Fibroblast of skin of scalp (primary cell): ENCODE results near the gene PRR18.
A peak's percentile ranks its signal among the peaks of the same experiment; 100 is the strongest.

Source experiments
- DNase-seq: peaks from one replicate; pipeline ENCODE4 v3.0.0-alpha.2; 2013

PRR18 gene

DNA sequence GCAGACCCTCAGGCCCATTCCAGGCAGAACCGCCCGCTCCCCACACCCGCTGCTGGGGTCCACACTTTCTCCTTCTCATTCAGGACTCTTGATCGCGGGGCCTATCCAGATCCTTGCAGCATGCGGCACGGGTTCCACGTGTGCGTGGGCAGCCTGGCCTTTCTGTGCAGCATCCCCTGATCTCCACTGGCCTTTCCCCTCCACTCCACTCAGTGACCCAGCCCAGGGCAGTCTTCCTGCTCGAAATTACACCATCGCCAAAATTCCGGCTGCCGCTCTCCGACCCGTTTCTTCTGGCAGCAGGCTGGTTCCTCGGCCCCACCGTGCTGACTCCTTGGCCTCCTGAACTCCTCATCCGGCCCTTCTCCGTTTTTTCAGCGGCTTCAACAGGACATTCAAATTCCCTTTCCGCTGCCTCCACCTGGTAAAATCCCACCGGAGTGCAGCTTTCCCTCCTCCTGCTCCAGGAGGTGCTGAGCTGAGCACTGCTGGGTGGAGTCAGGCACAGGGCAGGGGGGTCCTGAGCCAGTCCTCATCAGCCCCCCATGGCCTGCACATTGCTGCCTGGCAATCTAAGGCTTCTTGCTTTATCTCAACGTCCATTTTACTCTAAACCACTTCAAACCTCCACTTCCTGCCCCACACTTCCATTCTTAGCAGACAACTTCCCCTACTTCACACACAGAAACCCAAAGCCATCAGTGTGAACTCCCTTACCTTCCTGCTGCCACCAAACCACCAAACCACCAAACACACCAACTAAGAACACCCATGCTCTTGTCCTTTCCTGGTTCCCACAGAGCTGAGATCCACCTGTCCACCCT, 25.2 kb upstream of the PRR18 start:
- no peak for DNase-seq

DNA sequence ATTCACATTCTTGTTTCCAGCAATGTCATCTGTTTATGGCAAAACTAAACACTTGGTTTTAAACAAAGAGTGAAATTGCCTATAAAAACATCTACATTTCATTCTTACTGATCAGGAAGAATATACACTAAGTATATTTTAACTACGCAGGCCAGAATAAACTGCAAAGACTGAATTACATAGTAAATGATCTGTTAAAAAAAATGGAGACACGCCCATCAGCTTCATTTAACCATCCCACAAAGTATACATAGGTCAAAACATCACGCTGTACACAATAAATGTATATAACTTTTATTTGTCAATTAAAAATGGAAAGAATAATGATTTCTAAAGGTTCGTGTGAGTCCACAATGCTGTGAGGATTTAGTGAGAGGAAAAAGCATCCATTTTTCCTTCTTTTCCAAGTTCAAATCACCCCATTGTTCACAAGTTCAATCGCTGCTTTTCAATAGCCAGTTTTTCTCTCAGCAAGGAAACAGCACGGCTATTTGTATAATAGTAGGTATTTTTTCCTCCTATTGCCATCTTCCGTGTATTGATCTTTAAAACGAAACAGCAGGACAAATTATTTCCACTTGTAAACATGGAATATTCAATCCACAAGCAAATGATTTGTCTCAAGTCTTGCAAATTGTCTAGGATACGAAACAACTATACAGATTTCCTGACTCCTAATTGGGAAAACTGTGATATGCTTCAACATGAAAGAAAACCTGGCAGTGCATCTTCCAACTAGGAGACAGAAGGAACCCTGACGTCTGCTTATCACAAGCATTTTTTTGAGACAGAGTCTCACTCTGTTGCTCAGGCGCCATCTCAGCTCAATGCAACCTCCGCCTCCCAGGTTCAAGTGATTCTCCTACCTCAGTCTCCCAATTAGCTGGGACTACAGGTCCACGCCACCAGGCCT, 23.6 kb upstream of the PRR18 start:
- DNase-seq: no peak

DNA sequence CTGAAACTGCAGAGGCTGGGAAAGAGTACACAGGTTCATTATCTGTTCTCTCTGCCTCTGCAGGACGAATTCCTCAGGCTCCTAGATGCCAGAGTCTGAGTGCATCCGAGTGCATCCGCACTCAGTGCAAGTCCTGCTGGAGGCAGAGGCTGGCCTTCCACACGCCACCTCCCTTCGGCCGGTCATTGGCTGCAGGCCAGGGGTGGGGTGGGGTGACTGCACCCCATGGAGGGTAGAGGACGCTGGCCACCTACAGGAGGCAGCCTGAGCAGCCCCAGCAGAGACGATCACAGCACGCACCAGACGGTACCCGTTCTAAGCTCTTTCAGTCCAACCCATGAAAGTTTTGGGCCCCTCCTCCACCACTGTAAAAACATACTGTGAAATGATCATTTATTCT, 22.4 kb upstream of the PRR18 start:
- DNase-seq: peak; percentile 11

DNA sequence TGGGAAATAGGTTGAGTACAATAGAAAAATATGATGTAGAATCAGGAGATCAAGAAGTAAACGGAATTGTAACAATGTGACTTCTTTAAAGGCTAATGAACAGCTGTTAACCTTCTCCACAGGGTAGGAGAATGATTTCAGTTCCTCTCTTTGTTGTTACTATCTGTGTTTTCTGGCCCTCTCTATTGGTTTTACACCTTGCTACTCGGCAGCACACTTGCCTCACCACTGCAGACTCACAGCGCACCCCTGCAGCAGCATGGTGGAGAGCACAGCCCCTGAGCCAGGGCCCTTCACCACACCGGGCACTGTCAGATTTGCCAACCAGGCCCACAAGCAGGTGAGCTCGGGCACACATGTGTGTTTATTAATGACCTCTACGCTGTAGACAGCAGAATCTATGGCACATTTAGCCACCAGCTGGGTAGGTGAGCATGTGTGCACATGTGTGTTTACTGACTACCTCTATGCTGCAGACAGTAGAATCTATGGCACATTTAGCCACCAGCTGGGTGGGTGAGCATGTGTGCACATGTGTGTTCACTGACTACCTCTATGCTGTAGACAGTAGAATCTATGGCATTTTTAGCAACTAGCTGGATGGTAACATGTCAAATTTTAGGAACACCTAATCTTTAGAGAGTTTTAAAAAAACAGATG, 17.3 kb upstream of the PRR18 start:
- no peak for DNase-seq

DNA sequence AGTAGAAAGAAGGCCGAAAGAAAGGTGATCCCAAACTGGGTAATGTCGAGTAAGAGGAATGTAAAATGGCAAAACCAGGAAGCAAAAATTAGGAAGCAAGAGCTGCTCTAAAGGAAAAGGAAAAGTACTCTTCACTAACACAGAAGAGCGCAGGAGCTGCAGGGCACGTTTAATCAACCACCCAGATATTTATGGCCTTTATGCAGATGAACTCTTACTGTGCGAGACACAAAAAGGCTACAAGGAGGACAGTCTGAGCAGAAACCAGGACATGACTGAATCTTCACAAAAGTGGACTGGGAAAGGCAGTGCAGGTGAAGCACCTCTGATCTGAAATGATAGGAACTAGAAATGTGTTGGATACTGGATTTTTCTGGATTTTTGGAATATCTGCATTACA, 15.2 kb upstream of the PRR18 start:
- no peak for DNase-seq

DNA sequence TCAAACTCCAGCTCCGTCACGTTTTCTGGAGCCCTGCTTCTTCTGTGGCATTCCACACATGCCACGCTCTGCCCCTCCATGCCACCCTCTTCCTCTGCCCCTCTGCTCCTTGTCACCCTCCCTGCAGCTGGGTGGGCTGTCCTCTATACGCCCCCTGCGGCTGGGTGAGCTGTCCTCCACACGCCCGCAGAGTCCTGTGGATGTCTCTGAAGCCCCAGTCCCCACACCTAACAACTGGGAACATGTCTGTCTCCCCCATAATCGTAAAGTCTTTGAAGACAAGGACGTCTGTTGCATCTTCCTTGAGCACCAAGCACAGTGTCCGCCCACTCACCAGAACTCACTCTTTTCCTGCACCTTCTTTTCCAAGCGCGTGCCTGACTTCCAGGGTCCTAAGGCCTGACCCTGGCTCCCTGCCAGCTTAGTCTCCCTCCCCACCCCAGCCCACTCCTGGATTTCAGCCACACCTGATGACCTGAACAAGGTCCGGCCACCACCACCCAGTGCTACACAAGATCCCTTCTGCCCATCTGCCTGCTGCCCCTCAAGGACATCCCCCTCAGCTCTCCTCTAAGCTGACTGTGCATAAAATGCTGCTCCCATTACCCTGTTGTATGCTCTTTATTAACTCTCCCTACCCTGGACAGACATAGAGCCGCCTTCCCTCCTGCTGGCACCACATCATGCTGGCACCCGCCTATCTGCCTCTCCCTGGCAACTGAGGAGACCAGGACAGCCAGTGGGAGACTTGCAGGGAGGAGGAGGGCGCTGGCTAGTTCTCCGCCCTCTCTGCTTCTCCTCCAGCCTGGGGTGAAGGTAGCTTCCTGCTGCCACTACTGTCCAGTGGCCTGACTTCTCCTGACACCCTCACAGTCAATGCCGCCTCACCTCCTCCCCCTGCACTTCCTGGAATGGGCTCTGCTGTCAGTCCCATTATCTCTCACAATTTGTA, 10.7 kb upstream of the PRR18 start:
- no peak for DNase-seq

DNA sequence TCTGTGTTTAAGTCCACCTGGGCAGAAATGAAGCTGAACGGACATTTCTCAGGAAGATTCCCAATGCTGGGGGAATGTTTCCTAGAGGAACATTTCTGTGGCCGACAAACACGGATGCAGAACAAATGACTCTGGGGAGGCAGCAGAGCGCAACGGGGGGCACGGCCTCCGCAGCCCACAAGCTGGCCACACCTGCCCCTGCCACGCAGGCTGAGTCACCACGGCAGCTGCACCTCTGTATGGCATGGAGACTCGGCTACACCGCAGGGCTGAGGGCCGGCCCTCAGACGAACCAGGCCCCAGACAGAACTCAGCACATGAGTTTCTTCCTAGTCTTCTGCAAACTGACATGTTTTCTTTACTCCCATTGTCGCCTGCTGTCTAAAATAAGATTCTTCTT, 10.0 kb upstream of the PRR18 start:
- no peak for DNase-seq

DNA sequence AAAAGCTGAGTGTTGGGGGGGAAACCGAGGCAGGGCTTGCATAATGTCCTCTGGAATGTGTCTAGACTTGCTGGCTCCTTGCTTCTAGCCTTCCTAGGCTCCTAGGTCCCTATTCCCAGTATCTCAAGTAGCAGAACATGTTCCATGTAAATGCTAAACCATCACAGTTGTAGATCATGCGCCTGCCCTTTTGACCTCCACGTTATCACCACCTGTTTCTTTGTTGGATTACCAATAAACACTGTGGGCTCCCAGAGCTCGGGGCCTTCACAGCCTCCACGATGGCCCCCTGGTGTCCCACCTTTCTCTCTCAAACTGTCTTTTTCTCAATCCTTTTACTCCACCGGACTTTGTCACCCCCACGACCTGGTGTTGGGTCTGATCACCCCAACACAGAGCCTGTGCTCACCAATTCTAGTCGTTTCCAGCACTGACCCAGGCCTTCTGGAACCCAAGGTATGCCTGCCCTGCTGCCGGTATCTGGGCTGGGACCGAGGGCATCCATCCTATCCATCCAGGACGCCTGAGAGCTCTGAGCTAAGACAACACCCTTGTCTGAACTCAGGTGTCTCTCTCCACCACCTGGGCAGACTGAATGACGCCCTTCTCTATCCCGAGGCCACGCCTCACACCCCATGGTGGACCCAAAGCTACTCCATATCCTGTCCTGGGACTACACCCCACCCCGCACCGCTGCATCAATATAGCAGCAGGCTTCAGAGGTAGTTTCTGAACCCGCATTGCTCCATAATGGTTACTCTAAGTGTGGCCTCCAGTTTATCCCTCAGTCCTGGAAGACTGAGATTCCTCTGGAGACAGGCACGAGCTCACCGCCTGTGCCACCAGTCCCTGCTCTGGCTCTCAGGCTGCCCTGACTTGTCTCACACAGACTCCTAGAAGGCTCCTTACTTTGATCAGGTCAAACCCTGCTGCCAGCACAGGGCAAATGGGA, 9.3 kb upstream of the PRR18 start:
- no peak for DNase-seq

DNA sequence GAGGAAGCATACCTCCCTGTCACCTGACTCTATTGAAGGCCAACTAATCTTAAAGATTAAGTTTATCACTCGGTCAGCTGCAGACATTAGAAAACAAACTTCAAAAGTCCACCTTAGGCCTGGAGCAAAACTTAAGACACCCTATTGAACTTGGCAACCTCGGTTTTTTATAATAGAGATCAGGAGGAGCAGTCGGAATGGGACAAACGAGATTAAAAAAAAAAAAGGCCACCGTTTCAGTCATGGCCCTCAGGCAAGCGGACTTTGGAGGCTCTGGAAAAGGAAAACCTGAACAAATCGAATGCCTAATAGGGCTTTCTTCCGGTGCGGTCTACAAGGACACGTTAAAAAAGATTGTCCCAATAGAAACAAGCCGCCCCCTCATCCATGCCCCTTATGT, 7.2 kb upstream of the PRR18 start:
- no peak for DNase-seq

DNA sequence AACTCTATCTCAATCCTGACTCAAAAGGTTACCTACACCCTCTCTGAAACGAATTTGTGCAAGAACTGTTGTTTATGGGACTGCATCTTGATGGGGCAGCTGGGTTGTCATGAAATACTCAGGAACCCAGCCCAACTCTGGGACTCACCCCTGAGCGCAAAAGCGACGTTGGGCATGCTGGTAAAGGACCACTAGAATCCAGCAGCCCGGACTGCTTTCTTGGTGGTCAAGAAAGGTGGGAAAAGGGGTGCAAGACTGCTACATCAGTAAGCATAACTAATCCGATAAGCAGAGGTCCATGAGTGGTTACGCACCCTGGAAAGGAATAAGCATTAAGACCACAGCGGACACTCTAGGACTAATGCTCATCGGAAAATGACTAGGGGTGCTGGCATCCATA, 6.3 kb upstream of the PRR18 start:
- DNase-seq: no peak

DNA sequence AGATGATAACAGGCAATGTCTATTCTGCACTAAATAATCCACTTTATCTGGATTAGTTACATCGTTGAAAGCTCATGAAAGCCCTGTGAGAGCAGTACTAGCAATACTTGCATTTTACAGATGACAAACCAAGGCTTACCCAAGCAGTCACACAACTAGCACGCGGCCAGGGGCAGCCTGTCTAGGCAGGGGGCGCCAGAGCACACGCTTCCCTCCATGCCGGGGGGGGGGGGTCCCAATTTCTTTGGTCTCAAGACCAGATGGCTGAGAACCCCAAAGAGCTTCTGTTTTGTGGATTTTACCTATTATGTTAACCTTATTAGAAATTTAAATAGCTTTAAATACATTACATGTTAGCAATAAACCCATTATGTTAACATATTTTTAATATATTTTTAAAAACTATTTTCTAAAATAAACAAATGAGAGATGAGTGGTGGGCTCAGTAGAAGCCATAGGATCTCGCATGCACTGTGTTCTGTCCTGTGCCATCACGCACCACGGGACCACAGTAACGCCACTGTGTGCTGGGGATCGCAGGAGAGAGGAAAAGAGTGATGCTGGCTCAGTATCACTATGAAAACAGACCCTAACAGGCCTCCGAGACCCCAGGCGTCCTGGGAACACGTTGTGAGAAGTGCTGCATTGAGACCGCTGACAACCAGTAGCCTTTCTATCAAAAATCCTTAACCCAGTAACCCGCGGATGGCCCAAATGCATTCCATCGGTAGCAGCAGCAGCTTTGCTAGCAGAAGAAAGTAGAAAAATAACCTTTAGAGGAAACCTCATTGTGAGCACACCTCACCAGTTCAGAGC, 5.3 kb upstream of the PRR18 start:
- peak; percentile 35 for DNase-seq

DNA sequence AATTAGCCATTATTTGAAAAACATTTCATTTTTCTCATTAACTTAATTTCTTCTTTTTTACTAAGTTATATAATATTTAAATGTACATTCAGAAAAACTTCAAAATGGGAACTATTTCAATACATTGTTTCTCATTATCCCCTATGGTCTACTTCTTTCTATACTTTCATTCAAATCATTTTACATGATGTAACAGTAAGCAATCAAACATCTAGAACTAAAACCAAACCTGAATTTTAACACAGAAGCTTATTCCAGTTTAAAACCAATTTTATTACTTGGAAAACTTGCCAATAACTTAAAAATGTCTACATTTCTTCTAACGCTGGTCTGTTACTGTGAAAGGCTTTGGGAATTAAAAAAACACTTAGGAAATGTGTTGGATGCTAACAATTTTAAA, 4.6 kb upstream of the PRR18 start:
- no peak for DNase-seq

DNA sequence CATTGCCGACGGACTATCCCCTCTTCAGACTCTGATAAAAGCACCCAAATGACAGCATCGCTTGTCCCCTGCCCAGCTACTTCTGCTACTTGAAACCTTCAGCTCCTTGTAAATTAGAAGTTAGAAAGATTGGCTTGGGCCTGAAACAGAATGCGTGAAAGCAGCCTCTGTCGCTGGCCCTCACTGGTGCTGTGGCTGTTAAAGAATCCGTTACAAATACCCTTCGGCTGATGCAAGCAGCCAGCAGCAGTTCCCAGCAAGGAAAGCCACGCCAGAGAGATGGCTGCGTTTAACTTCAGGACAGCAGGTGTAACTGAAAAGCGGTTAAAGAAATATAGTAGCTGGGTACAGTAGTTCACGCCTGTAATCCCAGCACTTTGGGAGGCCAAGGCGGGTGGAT, 2.4 kb upstream of the PRR18 start:
- DNase-seq: no peak

DNA sequence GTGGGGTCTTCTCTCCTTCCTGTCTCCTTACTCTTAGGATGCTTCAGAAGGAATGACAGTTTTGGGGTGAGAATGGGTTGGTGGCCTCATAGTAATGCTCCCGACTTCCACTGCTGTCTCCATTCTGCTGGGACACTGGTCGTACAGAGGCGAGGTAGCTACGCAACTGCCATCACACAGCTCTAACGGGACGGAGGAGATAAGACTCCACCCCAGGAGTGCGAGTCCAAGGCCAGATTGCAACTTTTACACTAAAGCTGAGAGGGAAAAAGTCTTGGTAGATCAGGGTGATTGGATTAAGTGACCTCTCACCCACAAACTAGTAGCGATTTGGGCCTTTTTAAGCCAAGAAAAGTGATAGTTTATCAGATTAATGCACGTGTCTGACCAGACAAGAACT, 1.8 kb upstream of the PRR18 start:
- no peak for DNase-seq

DNA sequence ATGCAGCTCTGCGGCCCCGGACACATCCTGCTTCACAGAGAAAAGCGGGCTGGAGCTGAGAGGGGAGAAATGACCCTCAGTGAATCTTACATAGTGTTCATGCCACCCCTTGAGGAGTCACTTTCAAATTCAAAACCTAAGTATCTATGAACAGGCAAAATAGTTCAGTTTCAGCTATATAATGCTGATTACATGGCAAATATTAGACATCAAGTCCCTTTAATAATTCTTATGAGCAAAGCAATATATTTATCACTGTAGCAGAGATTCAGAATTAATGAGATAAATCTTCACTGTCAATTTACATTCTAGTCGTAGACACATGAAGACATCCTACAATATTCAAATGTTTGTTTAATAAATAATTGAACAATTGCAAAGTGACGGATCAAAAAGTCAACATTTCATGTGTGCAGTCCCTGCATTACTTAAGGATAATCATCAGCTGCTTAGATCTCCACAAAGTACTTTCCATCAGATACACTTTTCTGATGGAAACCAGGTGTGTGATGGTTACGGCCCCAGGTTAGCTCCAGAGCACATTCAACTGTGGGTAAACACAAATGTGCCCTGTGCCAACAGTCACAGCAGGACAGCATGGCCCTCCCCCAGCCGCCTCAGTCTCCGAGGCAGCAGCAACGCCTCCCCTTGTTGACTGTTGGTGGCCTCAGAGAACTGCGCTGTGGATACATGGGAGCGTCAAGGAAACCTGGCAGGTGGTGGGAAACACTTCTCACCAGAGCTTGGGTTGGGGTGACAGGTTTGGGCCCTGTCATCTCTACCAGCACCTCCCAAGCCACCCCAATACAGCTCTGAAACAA, 787 bp upstream of the PRR18 start:
- DNase-seq: no peak

DNA sequence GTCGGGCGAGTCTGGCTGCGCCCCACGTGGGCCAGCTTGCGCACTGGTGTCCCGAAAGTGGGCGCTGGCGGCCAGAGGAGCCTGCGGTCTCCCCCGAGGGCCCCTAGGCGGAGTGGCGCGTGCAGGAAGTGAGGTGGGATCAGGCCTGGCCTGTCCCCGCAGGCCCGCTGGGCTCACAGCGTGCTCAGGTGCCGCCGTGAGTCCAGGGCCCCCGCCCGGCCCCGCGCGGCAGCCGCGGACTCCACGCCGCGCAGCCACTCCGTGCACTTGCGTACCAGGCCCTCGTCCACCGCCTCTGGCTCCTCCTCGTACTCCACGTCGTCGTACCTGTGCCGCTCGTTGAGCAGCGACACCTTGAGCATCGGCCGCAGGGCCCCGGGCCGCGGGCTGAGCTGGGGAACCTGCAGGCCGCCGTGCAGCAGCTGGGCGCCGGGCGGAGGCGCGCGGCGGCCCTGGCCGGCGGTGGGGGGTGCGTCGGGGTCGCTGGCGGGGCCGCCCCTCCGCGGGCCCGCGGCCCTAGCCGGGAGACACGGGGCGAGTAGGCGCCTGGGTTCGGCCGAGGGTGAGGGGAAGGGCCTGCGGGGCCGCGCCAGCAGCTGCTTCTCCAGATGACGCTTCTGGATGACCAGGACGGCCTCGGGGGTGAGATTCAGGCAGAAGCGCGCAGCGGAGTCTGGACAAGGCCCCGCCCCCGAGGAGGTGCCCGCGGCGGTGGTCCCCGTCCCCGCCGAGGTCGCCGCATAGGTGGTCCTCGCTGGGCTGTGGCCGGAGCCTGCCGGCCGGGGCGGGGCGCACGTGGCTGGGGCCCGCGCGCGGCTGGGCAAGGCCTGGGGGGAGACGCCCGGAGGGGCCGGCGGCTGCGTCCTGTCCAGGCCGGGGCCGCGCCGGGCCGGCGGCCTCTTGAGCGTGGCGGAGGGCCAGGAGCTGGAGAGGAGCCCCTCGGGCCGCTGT, 835 bp downstream of the PRR18 start:
- DNase-seq: no peak

DNA sequence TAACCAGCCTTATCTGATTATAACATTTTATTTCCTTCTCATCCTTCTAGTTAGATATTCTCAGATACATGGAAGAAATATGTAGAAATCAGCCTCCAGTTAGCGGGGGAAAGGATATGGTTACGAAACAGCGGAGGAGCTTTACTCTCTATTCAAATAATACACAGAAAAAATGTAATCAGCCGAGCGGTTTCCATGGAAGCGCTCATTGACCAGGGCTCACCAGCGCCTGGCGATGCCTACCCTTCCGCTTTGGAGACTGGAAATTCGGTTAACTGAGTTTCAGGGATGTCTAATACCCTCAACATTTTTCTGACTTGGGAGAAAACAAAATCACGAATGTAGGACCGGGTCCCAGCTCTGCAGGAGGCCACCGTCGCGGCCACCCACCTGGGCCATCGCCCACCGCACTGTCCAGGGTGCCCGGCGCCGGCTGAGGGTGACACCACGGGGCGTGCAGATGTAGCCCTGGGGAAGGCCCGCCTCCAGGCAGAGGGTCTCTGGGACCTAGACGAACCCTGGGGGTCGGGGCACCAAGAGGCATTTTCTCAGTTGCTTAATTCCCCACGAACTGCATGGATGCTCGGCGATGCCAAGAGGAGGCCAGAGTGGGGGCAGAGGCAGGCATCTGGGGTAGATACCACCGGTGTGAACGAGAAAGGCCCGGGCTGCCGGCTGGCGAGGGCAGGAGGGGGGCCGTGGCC, 1.7 kb downstream of the PRR18 start:
- no peak for DNase-seq
